Bronchial epithelial cell (primary cell): ENCODE measurements around the gene LRRC1. TPM values are rescaled to one million over a fixed set of nuclear protein-coding genes. Genes with fewer than 3 reads are reported as not detected.
A peak's percentile ranks its signal among the peaks of the same experiment; 100 is the strongest.

Source experiments
- DNase-seq: peaks from one replicate; pipeline ENCODE4 v3.0.0-alpha.2; 2010; ENCODE audit warnings: low read depth
- FAIRE-seq: peaks from 2 replicates; lab custom pipeline; 2011; peaks lifted over from hg19 to GRCh38; lab: Jason Lieb, UNC
- H3K27me3 ChIP-seq: 2 replicates; pipeline ENCODE4 v1.5.1; 2011; ENCODE audit warnings: low read length; ENCODE audit not compliant: control insufficient read depth, insufficient read depth
- H3K36me3 ChIP-seq: 2 replicates; pipeline ENCODE4 v1.5.1; 2011; ENCODE audit warnings: low read length; ENCODE audit not compliant: control insufficient read depth, insufficient read depth
- H3K4me3 ChIP-seq: 2 replicates; pipeline ENCODE4 v1.5.1; 2011; ENCODE audit warnings: mild to moderate bottlenecking, low read depth, low read length, control low read depth
- total RNA-seq: library from RNA; depleted of rRNA; stranded (reverse); fragments of >200 nt; gene quantifications from 2 replicates; pipeline ENCODE4 v1.2.1, GENCODE V29; 2014
- TF ChIP-seq, protein P1 (sequence below): IDR thresholded peaks from 2 replicates; pipeline ENCODE4 v1.5.1; 2011; ENCODE audit warnings: mild to moderate bottlenecking, moderate library complexity, low read length, control low read depth, inconsistent platforms; ENCODE audit not compliant: insufficient read depth, severe bottlenecking

Gene LRRC1
- total RNA-seq, 1 donor from 2014 or later = 19.7 TPM

GRCh38 chr6:53828215-53828614, 33.4 kb downstream of the LRRC1 start:
- DNase-seq = no peak
- TF ChIP-seq, protein P1, sequence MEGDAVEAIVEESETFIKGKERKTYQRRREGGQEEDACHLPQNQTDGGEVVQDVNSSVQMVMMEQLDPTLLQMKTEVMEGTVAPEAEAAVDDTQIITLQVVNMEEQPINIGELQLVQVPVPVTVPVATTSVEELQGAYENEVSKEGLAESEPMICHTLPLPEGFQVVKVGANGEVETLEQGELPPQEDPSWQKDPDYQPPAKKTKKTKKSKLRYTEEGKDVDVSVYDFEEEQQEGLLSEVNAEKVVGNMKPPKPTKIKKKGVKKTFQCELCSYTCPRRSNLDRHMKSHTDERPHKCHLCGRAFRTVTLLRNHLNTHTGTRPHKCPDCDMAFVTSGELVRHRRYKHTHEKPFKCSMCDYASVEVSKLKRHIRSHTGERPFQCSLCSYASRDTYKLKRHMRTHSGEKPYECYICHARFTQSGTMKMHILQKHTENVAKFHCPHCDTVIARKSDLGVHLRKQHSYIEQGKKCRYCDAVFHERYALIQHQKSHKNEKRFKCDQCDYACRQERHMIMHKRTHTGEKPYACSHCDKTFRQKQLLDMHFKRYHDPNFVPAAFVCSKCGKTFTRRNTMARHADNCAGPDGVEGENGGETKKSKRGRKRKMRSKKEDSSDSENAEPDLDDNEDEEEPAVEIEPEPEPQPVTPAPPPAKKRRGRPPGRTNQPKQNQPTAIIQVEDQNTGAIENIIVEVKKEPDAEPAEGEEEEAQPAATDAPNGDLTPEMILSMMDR = no peak
- no peaks in the 10 kb centered on the region for H3K27me3 ChIP-seq
- no peak overlapping the region for H3K4me3 ChIP-seq
- H3K36me3 ChIP-seq = no peaks in the 10 kb centered on the region
- FAIRE-seq = no peak

DNA sequence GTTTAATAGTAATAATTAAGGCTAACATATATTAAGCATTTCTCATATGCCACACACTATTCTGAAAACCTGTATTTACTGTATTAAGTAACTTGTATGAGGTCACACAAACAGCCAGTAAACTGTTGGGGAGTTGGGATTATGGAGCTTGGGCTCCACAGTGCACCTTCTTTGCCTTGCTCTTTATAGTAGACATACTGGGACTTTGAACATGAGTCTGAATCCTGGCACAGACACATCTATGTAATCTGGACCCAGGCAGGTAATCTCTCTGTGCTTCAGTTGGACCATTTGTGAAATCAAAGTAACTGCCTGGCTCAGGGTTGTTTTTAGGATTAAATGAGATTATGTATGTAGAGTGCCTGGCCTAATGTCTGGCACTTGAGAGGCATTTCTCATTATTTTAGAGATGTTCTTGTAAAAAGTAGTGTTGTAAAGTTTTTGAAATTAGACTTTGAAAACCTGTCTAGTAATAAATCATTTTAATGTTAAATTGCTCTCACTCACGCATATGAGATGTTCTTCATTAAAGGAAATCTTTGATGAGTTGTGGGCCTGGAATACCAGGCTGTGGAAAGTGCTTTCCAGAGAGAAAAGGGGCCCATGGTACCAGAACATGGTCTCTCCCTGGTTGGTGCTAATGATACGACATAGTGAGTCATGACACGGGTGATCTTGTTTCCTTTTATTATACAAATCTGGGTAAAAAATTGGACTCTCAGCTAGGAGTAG, 34.3 kb downstream of the LRRC1 start:
- Histone ChIP-seq H3K4me3 (no peak overlapping the region), H3K27me3 (no peaks in the 10 kb centered on the region), H3K36me3 (no peaks in the 10 kb centered on the region)
- DNase-seq (no peak), FAIRE-seq (no peak)
- TF ChIP-seq, protein P1 = no peak

GRCh38 chr6:53829698-53830221, 35.0 kb downstream of the LRRC1 start:
- no peak for DNase-seq
- TF ChIP-seq, protein P1 = no peak
- H3K4me3 ChIP-seq = no peak overlapping the region
- H3K27me3 ChIP-seq = no peaks in the 10 kb centered on the region
- H3K36me3 ChIP-seq = no peaks in the 10 kb centered on the region
- peak; percentile 18 for FAIRE-seq

DNA sequence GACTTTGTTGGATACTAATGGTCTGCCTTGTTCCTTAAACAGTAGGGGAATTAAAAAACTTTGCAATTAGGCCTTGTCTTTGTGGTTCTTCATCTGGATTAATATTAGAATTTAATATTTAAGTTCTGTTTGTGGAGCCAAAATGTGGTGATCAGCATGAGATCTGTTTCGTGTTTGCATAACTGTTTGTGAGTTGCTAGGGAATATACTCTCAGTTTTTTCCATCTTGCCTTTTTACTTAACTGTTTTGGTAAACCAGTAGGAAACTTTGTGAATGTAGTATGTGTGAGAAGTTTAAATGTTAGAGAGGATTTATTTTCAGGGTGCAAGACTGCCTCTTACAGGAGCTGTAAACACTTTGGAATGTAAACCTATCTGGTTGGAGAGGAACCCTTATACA, 35.6 kb downstream of the LRRC1 start:
- no peaks in the 10 kb centered on the region for H3K36me3 ChIP-seq
- no peaks in the 10 kb centered on the region for H3K27me3 ChIP-seq
- TF ChIP-seq, protein P1 = no peak
- FAIRE-seq (no peak), DNase-seq (no peak)
- H3K4me3 ChIP-seq = no peak overlapping the region

- DNase-seq = no peak
Observed at GRCh38 chr6:53831081-53831869, 36.5 kb downstream of the LRRC1 start.

More at GRCh38 chr6:53831081-53831869, 36.5 kb downstream of the LRRC1 start:
- no peak overlapping the region for H3K4me3 ChIP-seq
- no peaks in the 10 kb centered on the region for H3K36me3 ChIP-seq
- TF ChIP-seq, protein P1 = no peak
- no peaks in the 10 kb centered on the region for H3K27me3 ChIP-seq
- FAIRE-seq = no peak
